Measurements from ENCODE around the gene BFSP2.

- TF ChIP-seq MXI1 (IDR thresholded peaks at IDR 0.05; ENCODE audit: borderline replicate concordance, low read depth, low read length) = no peak
- TF ChIP-seq CTCF (conservative IDR thresholded peaks at IDR 0.05; ENCODE audit: low read depth, low read length) = no peak
- TF ChIP-seq CEBPB (IDR thresholded peaks at IDR 0.05; ENCODE audit: low read depth, low read length) = no peak
- TF ChIP-seq POLR2A (IDR thresholded peaks at IDR 0.05; ENCODE audit: low read depth, low read length) = no peak
Observed at GRCh38 chr3:133520286-133520685, 120.4 kb downstream of the BFSP2 start.
